HFFc6 (cell line): ENCODE results near the gene CACNG1. TPM values are rescaled to one million over a fixed set of nuclear protein-coding genes. Genes with fewer than 3 reads are reported as not detected.

Experiments
- DNase-seq: peaks from one replicate; pipeline ENCODE4 v3.0.0-alpha.2; 2018
- H3K27ac Mint-ChIP-seq: 2 replicates; pipeline ENCODE4 v1.8.0; 2020; ENCODE audit warnings: mild to moderate bottlenecking, mixed read lengths
- H3K27me3 Mint-ChIP-seq: 2 replicates; pipeline ENCODE4 v1.8.0; 2021; ENCODE audit warnings: mild to moderate bottlenecking, moderate library complexity, mixed read lengths; ENCODE audit not compliant: insufficient read depth
- H3K36me3 Mint-ChIP-seq: 2 replicates; pipeline ENCODE4 v1.8.0; 2021; ENCODE audit warnings: low read depth, mixed read lengths
- H3K4me1 Mint-ChIP-seq: 2 replicates; pipeline ENCODE4 v1.8.0; 2020; ENCODE audit warnings: low read depth, mixed read lengths
- H3K4me3 Mint-ChIP-seq: 2 replicates; pipeline ENCODE4 v1.8.0; 2020; ENCODE audit warnings: mild to moderate bottlenecking, moderate library complexity, mixed read lengths
- H3K9me3 Mint-ChIP-seq: 2 replicates; pipeline ENCODE4 v1.8.0; 2020; ENCODE audit warnings: mild to moderate bottlenecking, mixed read lengths
- CTCF ChIP-seq: fragments of 200-600 bp; sonication (generic); IDR thresholded peaks from 2 replicates; pipeline ENCODE4 v1.5.0; 2021; ENCODE audit warnings: antibody characterized with exemption, mild to moderate bottlenecking
- total RNA-seq, 6 experiments: library from RNA; stranded (reverse); fragmentation: NEBNext Ultra II Directional; extraction: Animal tissue kit (Norgen Biotek cat#: 25700); gene quantifications; 2 replicates in 1 of 6; 3 replicates in 5 of 6; pipeline ENCODE4 v1.2.3, GENCODE V29; 2021

Gene CACNG1
- total RNA-seq, 6 experiments from 2014 or later: not detected

DNA sequence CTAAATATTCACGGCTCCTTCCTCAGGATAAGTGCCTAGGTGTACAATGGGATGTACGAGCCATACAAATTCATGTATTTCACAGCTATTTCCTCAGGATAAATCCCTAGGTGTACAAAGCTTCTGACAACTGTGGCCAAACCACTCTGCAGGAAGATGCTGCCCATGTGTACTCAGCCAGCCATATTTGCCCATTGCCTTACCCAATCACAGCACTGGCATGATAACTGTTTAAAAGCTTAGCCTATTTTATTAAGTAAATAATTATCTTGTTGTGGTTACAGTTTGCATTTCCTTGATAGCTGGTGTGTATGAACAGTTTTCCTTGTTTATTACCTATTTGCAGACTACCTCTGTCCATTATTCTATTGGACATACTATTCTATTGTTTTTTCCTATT is 35.1 kb downstream of the CACNG1 start:
- H3K36me3 Mint-ChIP-seq: no peaks in the 10 kb centered on the region; the same call in 1 of the 2 replicates

GRCh38 chr17:67080804-67081203 is 36.5 kb downstream of the CACNG1 start:
- H3K27me3 Mint-ChIP-seq: no peaks in the 10 kb centered on the region
- H3K4me1 Mint-ChIP-seq: no peaks in the 10 kb centered on the region
- no peak for DNase-seq
- no peak overlapping the region for H3K27ac Mint-ChIP-seq
- peaks cover 5% of the 10 kb centered on the region for H3K36me3 Mint-ChIP-seq
- no peaks in the 10 kb centered on the region for H3K9me3 Mint-ChIP-seq
- H3K4me3 Mint-ChIP-seq: no peak overlapping the region
- no peak for TF ChIP-seq CTCF

More for the DNA sequence above, 35.1 kb downstream of the CACNG1 start:
- Mint-ChIP-seq H3K9me3 (no peaks in the 10 kb centered on the region), H3K4me1 (no peaks in the 10 kb centered on the region), H3K4me3 (no peak overlapping the region), H3K27ac (no peak overlapping the region), H3K27me3 (no peaks in the 10 kb centered on the region)
- TF ChIP-seq CTCF: no peak
- no peak for DNase-seq

- Mint-ChIP-seq H3K27me3 (no peaks in the 10 kb centered on the region), H3K4me1 (no peaks in the 10 kb centered on the region), H3K9me3 (no peaks in the 10 kb centered on the region), H3K36me3 (peaks cover 9% of the 10 kb centered on the region), H3K27ac (no peak overlapping the region), H3K4me3 (no peak overlapping the region)
- DNase-seq: no peak
- no peak for TF ChIP-seq CTCF
These were observed 37.8 kb downstream of the CACNG1 start for GRCh38 chr17:67082107-67082506.

DNA sequence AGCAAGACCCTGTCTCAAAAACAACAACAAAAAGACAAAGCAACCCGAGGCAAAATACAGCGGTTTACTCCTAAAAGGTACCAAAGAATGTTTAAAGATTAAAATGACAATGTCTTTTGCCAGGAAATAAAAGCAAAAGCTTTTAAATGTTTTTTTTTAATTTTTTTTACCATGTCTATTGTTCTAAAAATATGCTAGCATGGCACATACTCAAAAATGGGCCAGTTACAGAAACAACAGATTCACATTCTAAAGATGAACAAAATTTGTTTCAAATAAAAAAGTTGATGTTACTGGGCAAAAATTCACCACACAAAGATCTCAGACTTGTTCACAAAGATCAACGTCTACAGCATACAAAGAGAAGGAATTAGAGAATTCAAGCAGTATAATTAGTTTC is 41.1 kb downstream of the CACNG1 start:
- Mint-ChIP-seq H3K9me3 (no peaks in the 10 kb centered on the region), H3K27me3 (no peaks in the 10 kb centered on the region), H3K4me3 (no peak overlapping the region), H3K36me3 (peaks cover 16% of the 10 kb centered on the region), H3K4me1 (no peaks in the 10 kb centered on the region), H3K27ac (no peak overlapping the region)
- TF ChIP-seq CTCF: no peak
- DNase-seq: no peak

DNA sequence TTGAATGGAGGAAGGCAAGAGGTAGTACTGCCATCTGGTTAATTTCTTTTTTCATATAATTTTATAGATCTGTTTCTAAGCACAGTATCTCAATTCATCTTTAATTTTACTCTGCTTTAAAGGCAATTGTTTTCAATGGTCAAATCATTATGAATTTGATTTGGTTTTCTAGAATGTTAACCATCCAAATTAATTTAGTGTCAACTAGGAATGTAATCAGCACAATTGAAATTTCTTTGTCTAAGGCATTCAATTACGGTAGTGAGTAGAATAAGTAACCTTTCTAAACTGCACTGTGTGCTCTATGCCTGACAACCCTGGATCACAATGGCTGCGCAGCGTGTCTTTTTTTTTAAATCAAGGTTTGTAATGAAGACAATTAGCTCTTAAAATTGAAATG is 44.3 kb downstream of the CACNG1 start:
- H3K27ac Mint-ChIP-seq: no peak overlapping the region
- no peaks in the 10 kb centered on the region for H3K9me3 Mint-ChIP-seq
- TF ChIP-seq CTCF: no peak
- H3K4me1 Mint-ChIP-seq: no peaks in the 10 kb centered on the region
- DNase-seq: no peak
- no peak overlapping the region for H3K4me3 Mint-ChIP-seq
- H3K27me3 Mint-ChIP-seq: no peaks in the 10 kb centered on the region
- peaks cover 18% of the 10 kb centered on the region for H3K36me3 Mint-ChIP-seq

- Mint-ChIP-seq H3K27ac (no peak overlapping the region), H3K36me3 (peaks cover 23% of the 10 kb centered on the region), H3K27me3 (peaks cover 2% of the 10 kb centered on the region; the same call in 1 of the 2 replicates), H3K4me3 (no peak overlapping the region), H3K9me3 (no peaks in the 10 kb centered on the region), H3K4me1 (peaks cover 6% of the 10 kb centered on the region)
- no peak for TF ChIP-seq CTCF
- DNase-seq: no peak
These were observed 46.0 kb downstream of the CACNG1 start for GRCh38 chr17:67090341-67090740.
